Measurements from ENCODE around the gene DNAJC18.

Gene DNAJC18

GRCh38 chr5:139384591-139385051, 54.7 kb downstream of the DNAJC18 start:
- no peak overlapping the region; the same call in 1 of the 2 replicates for H3K4me3 ChIP-seq (ENCODE audit: low read depth, low read length)
- TF ChIP-seq, protein P1, sequence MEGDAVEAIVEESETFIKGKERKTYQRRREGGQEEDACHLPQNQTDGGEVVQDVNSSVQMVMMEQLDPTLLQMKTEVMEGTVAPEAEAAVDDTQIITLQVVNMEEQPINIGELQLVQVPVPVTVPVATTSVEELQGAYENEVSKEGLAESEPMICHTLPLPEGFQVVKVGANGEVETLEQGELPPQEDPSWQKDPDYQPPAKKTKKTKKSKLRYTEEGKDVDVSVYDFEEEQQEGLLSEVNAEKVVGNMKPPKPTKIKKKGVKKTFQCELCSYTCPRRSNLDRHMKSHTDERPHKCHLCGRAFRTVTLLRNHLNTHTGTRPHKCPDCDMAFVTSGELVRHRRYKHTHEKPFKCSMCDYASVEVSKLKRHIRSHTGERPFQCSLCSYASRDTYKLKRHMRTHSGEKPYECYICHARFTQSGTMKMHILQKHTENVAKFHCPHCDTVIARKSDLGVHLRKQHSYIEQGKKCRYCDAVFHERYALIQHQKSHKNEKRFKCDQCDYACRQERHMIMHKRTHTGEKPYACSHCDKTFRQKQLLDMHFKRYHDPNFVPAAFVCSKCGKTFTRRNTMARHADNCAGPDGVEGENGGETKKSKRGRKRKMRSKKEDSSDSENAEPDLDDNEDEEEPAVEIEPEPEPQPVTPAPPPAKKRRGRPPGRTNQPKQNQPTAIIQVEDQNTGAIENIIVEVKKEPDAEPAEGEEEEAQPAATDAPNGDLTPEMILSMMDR (IDR thresholded peaks at IDR 0.05; ENCODE audit: insufficient read depth, low read depth, low read length, missing control alignments) = no peak
- peak; percentile 39 for DNase-seq (ENCODE audit: low read depth)

GRCh38 chr5:139383993-139384590, 55.2 kb downstream of the DNAJC18 start:
- no peak overlapping the region for H3K4me3 ChIP-seq (ENCODE audit: low read depth, low read length)
- no peak for DNase-seq (ENCODE audit: low read depth)
- TF ChIP-seq, protein P1 (IDR thresholded peaks at IDR 0.05; ENCODE audit: insufficient read depth, low read depth, low read length, missing control alignments) = no peak

- DNase-seq (ENCODE audit: low read depth) = no peak
- TF ChIP-seq, protein P1 (IDR thresholded peaks at IDR 0.05; ENCODE audit: insufficient read depth, low read depth, low read length, missing control alignments) = no peak
- H3K4me3 ChIP-seq (ENCODE audit: low read depth, low read length) = no peak within 1 kb of the TSS
These were observed 55.9 kb downstream of the DNAJC18 start, which contains the start of gene SLC23A1 for GRCh38 chr5:139383275-139383992. Gene SLC23A1, minus strand, starts transcription at chr5:139383297. Its CDS starts 44 bp downstream, at chr5:139383253.

DNA sequence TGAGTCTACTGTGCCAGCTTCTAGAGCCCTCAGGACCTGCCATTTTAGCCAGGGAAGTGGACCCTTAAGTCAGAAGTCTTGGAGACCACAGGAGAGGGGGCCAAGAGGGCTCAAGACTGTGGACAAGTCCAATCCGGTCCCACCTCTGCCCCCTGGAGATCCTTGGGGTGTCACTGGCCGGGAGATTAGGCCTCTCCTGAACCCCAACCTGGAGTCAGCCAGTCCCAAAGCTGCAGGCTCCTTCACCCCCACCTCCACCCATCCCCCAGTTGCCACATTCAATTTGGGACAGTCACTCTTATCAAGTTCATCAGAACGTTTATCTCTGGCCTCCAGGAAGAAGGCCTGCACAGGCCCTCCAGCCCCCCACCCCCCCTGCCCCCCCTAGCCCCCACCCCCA, 56.5 kb downstream of the DNAJC18 start:
- H3K4me3 ChIP-seq (ENCODE audit: low read depth, low read length) = no peak overlapping the region
- no peak for DNase-seq (ENCODE audit: low read depth)
- TF ChIP-seq, protein P1 (IDR thresholded peaks at IDR 0.05; ENCODE audit: insufficient read depth, low read depth, low read length, missing control alignments) = no peak

- DNase-seq (ENCODE audit: low read depth) = no peak
- H3K4me3 ChIP-seq (ENCODE audit: low read depth, low read length) = no peak overlapping the region
These were observed 57.2 kb downstream of the DNAJC18 start for GRCh38 chr5:139381837-139382761.

More at GRCh38 chr5:139381837-139382761, 57.2 kb downstream of the DNAJC18 start:
- TF ChIP-seq, protein P1 (IDR thresholded peaks at IDR 0.05; ENCODE audit: insufficient read depth, low read depth, low read length, missing control alignments) = no peak
